ENCODE data around the gene FBXL15. TPM values are rescaled to one million over a fixed set of nuclear protein-coding genes. Genes with fewer than 3 reads are reported as not detected.

FBXL15 gene
- total and polyA plus RNA-seq, 2 of the 4 experiments (the other 2 are of a cell fraction), result 3.0 to 8.4 TPM

DNA sequence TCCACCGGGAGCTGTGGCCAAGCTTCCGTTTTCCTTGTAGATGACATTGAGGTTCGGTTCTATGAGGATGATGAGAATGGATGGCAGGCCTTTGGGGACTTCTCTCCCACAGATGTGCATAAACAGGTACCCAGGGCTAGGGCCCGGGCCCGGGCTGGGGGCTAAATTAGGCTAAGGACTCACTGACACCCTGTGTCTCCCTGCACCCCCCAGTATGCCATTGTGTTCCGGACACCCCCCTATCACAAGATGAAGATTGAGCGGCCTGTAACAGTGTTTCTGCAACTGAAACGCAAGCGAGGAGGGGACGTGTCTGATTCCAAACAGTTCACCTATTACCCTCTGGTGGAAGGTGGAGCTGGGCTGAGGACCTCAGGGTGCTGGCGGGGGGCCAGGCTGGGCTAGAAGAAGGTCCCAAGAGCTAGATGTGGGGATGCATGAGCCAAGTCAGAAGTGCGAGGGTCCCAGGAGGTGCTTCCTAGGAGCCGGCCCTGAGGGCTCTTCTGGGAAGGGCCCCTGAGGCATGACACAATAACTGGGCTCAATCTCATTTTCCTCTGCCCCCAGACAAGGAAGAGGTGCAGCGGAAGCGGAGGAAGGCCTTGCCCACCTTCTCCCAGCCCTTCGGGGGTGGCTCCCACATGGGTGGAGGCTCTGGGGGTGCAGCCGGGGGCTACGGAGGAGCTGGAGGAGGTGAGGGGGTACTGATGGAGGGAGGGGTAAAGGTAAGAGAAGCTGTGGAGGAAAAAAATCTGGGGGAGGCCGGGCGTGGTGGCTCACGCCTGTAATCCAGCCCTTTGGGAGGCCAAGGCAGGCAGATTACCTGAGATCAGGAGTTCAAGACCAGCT is 22.2 kb upstream of the FBXL15 start:
- peak overlapping the region; percentile 33 for H2AK9ac ChIP-seq (replicated peaks; ENCODE audit: low read depth, low read length, poor library complexity)
- H3K18ac ChIP-seq (ENCODE audit: low read depth, low read length), result no peak overlapping the region
- BruUV-seq (replicated peaks), result no TSS peak
- peaks cover 5% of the 10 kb centered on the region; the same call in 1 of the 2 replicates for H4K20me1 ChIP-seq (ENCODE audit: insufficient read depth, low read length)
- no peak overlapping the region for H2AFZ ChIP-seq (replicated peaks; ENCODE audit: low read length, poor library complexity)
- H2BK120ac ChIP-seq (ENCODE audit: low read depth, low read length), result no peak overlapping the region
- H4K5ac ChIP-seq (ENCODE audit: low read depth, low read length), result no peak overlapping the region
- no peak overlapping the region for H2BK15ac ChIP-seq (ENCODE audit: low read depth, low read length)
- intact Hi-C loops (cut with micrococcal nuclease), result loop anchor here (1.0 to 10.0 kb wide), 4 partner anchors 168 to 246 kb away; partner anchors contain the start of gene TRIM8
- DNase-seq (no peak), ATAC-seq (ENCODE audit: low read depth) (no peak)
- H3K4me1 ChIP-seq (ENCODE audit: control insufficient read depth, insufficient read depth, low read length), result peaks cover 17% of the 10 kb centered on the region
- POLR2A ChIA-PET (ENCODE audit: unreplicated experiment), result no interaction called here
- H3K23ac ChIP-seq (ENCODE audit: low read depth, low read length), result no peak overlapping the region
- H3K27me3 ChIP-seq (ENCODE audit: control insufficient read depth, insufficient read depth, low read length), result no peaks in the 10 kb centered on the region
- H3K9ac ChIP-seq (ENCODE audit: low read depth, low read length), result no peak overlapping the region
- no peak overlapping the region; the same call in 1 of the 2 replicates for H2AK5ac ChIP-seq (ENCODE audit: low read depth, low read length)
- no peak overlapping the region for H3K27ac ChIP-seq (ENCODE audit: insufficient read depth, low read length)
- H3K79me1 ChIP-seq (ENCODE audit: low read depth in 1 of 2, low read length in 2 of 2), result peaks cover 26 to 38% of the 10 kb centered on the region in 2 experiments
- no peak overlapping the region for H4K91ac ChIP-seq (ENCODE audit: insufficient read depth, low read depth, low read length)
- CTCF ChIA-PET, result interaction anchor here (0.6 to 1.8 kb wide), 6 partner anchors 10 to 316 kb away, joined by 3 to 9 read pairs (median 3); partner anchors contain the start of genes ARL3 and SFXN2
- in situ Hi-C loops (cut with MboI; ENCODE audit: low sequenced_read_pairs), result no loop called here
- no peak overlapping the region for H2BK20ac ChIP-seq (ENCODE audit: low read depth, low read length)
- no peak overlapping the region for H3K14ac ChIP-seq (replicated peaks; ENCODE audit: low read depth, low read length)
- WGBS, 2 experiments (ENCODE audit: extremely low coverage in 2 of 2, insufficient read length in 1 of 2), result 90% methylated on average over 2 of the region's 21 CpGs; no CpG with 5 or more reads in 1 of the 2 experiments
- no peak overlapping the region for H4K8ac ChIP-seq (ENCODE audit: low read depth in 2 of 2, low read length in 2 of 2)
- peaks cover 23% of the 10 kb centered on the region for H3K36me3 ChIP-seq (ENCODE audit: control insufficient read depth, insufficient read depth, low read length)
- dilution Hi-C loops (cut with HindIII; ENCODE audit: low sequenced_read_pairs, unreplicated experiment), result no loop called here
- H3K4ac ChIP-seq (ENCODE audit: low read depth, low read length), result no peak overlapping the region
- H2BK5ac ChIP-seq (ENCODE audit: low read depth, low read length, poor library complexity, severe bottlenecking), result no peak overlapping the region
- no peaks in the 10 kb centered on the region for H3K9me3 ChIP-seq (ENCODE audit: control insufficient read depth, insufficient read depth, low read length)
- H3K4me2 ChIP-seq (ENCODE audit: low read depth, low read length), result no peak overlapping the region
- H3K56ac ChIP-seq (ENCODE audit: extremely low read depth, insufficient read depth, low read length), result no peak overlapping the region
- H3K9me1 ChIP-seq (ENCODE audit: insufficient read depth, low read length), result peaks cover 10% of the 10 kb centered on the region
- H3K4me3 ChIP-seq (ENCODE audit: insufficient read depth, low read depth, low read length), result no peak overlapping the region
- no peak for TF ChIP-seq FOS (IDR thresholded peaks at IDR 0.05; ENCODE audit: low read depth, low read length)
- no peak for TF ChIP-seq MAZ (IDR thresholded peaks at IDR 0.05; ENCODE audit: borderline replicate concordance, low read depth, low read length)
- no peak for TF ChIP-seq RAD21 (IDR thresholded peaks at IDR 0.05; ENCODE audit: low read length)
- no peak for TF ChIP-seq CEBPB (IDR thresholded peaks at IDR 0.05; ENCODE audit: low read depth, low read length)
- TF ChIP-seq NFE2L2 (IDR thresholded peaks at IDR 0.05; ENCODE audit: low read depth, low read length), result no peak
- no peak for TF ChIP-seq SMC3 (IDR thresholded peaks at IDR 0.05; ENCODE audit: low read depth, low read length)
- no peak for TF ChIP-seq MAFK (IDR thresholded peaks at IDR 0.05; ENCODE audit: low read depth, low read length)
- TF ChIP-seq, protein P1, sequence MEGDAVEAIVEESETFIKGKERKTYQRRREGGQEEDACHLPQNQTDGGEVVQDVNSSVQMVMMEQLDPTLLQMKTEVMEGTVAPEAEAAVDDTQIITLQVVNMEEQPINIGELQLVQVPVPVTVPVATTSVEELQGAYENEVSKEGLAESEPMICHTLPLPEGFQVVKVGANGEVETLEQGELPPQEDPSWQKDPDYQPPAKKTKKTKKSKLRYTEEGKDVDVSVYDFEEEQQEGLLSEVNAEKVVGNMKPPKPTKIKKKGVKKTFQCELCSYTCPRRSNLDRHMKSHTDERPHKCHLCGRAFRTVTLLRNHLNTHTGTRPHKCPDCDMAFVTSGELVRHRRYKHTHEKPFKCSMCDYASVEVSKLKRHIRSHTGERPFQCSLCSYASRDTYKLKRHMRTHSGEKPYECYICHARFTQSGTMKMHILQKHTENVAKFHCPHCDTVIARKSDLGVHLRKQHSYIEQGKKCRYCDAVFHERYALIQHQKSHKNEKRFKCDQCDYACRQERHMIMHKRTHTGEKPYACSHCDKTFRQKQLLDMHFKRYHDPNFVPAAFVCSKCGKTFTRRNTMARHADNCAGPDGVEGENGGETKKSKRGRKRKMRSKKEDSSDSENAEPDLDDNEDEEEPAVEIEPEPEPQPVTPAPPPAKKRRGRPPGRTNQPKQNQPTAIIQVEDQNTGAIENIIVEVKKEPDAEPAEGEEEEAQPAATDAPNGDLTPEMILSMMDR (conservative IDR thresholded peaks at IDR 0.05; ENCODE audit: low read depth, low read length), result no peak
- TF ChIP-seq, protein P2, sequence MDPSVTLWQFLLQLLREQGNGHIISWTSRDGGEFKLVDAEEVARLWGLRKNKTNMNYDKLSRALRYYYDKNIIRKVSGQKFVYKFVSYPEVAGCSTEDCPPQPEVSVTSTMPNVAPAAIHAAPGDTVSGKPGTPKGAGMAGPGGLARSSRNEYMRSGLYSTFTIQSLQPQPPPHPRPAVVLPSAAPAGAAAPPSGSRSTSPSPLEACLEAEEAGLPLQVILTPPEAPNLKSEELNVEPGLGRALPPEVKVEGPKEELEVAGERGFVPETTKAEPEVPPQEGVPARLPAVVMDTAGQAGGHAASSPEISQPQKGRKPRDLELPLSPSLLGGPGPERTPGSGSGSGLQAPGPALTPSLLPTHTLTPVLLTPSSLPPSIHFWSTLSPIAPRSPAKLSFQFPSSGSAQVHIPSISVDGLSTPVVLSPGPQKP (IDR thresholded peaks at IDR 0.05; ENCODE audit: borderline replicate concordance, low read depth, low read length), result no peak
- TF ChIP-seq POLR2A (IDR thresholded peaks at IDR 0.05; ENCODE audit: low read depth, low read length), result no peak
- no peak for TF ChIP-seq BHLHE40 (IDR thresholded peaks at IDR 0.05; ENCODE audit: low read depth, low read length)
- no peak for TF ChIP-seq RCOR1 (IDR thresholded peaks at IDR 0.05; ENCODE audit: insufficient replicate concordance, low read length)
- no peak for TF ChIP-seq RFX5 (IDR thresholded peaks at IDR 0.05; ENCODE audit: low read depth, low read length)
- TF ChIP-seq USF2 (IDR thresholded peaks at IDR 0.05; ENCODE audit: low read depth, low read length), result no peak
- TF ChIP-seq CHD1 (IDR thresholded peaks at IDR 0.05; ENCODE audit: low read depth, low read length), result no peak
